H1 (cell line): ENCODE results near the gene COLQ. TPM values are rescaled to one million over a fixed set of nuclear protein-coding genes. Genes with fewer than 3 reads are reported as not detected.

Experiments used
- EZH2 ChIP-seq: fragments of 200-600 bp; sonication (generic); IDR thresholded peaks from 2 replicates; pipeline ENCODE4 v1.7.1; 2012; ENCODE audit warnings: low read depth, mild to moderate bottlenecking, moderate library complexity, low read length, inconsistent platforms; ENCODE audit not compliant: severe bottlenecking
- GTF2F1 ChIP-seq: IDR thresholded peaks from 2 replicates; pipeline ENCODE4 v1.6.1; 2012; ENCODE audit warnings: low read depth, low read length, improper control_type of control experiment, borderline replicate concordance
- HDAC2 ChIP-seq, 2 experiments: fragments of 300-600 bp in 1 of 2; sonication (generic) in 1 of 2; IDR thresholded peaks; 2 replicates each; pipeline ENCODE4 v1.6.1; 2011 to 2012; ENCODE audit warnings: low read depth in 2 of 2, low read length in 2 of 2, mild to moderate bottlenecking in 2 of 2, moderate library complexity in 2 of 2, borderline replicate concordance in 1 of 2, inconsistent platforms in 1 of 2
- SIN3A ChIP-seq, 2 experiments: IDR thresholded peaks in 1 of 2; conservative IDR thresholded peaks in 1 of 2; 2 replicates each; pipeline ENCODE4 v1.6.1; 2011 to 2012; ENCODE audit warnings: low read length in 2 of 2, improper control_type of control experiment in 1 of 2, low read depth in 1 of 2, mild to moderate bottlenecking in 1 of 2
- TAF1 ChIP-seq: IDR thresholded peaks from 2 replicates; pipeline ENCODE4 v1.6.1; 2011; ENCODE audit warnings: mild to moderate bottlenecking, low read depth, low read length
- TBP ChIP-seq: IDR thresholded peaks from 2 replicates; pipeline ENCODE4 v1.6.1; 2011; ENCODE audit warnings: low read depth, low read length, improper control_type of control experiment
- polyA plus RNA-seq, 7 experiments: library from polyadenylated mRNA; depleted of rRNA in 3 of 7; stranded (reverse) in 5 of 7; unstranded in 2 of 7; fragments of >200 nt in 5 of 7; fragments of 200-250 nt in 2 of 7; gene quantifications; 1 replicate in 5 of 7; 2 replicates in 1 of 7; 4 replicates in 1 of 7; pipeline versions ENCODE4 v1.2.1 to v1.2.3, GENCODE V29; 2011 to 2013; ENCODE audit warnings: missing spikeins in 2 of 7, mixed read lengths in 2 of 7
- total RNA-seq: library from RNA; stranded (reverse); fragmentation: NEBNext Ultra II Directional; extraction: Animal tissue kit (Norgen Biotek cat#: 25700); gene quantifications from 2 replicates; pipeline ENCODE4 v1.2.1, GENCODE V29; 2021
- TF ChIP-seq, protein P1 (sequence below): IDR thresholded peaks from 2 replicates; pipeline ENCODE4 v1.6.1; 2012; ENCODE audit warnings: inconsistent platforms
- TF ChIP-seq, protein P2 (sequence below): IDR thresholded peaks from 2 replicates; pipeline ENCODE4 v1.6.1; 2012; ENCODE audit warnings: inconsistent platforms

The COLQ gene
- total and polyA plus RNA-seq, 2 of the 8 experiments (the other 6 are each of a cell fraction or from before 2014, with no cell fraction given) = 1.5 to 1.9 TPM

DNA sequence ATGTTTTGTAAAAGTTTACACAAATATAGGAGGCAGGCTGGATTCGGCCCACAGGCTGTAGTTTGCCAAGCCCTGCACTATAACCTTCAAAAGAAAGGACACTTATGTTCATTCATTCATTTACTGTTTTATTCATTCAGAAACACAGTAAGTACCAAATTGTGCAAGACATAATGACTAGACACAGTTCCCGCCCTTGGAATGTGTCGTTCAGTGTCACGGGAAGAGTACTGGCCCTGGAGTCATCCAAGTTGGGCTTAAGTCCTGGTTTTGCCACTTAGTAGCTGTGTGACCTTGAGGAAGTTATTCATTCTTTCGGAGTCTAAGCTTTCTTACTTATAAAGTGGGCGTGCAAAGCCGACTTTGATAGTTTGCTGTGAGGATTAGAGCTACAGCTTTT lies 22.0 kb downstream of the COLQ start (continued):
- TF ChIP-seq, protein P1, sequence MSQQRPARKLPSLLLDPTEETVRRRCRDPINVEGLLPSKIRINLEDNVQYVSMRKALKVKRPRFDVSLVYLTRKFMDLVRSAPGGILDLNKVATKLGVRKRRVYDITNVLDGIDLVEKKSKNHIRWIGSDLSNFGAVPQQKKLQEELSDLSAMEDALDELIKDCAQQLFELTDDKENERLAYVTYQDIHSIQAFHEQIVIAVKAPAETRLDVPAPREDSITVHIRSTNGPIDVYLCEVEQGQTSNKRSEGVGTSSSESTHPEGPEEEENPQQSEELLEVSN = no peak
- no peak for TF ChIP-seq TBP
- TF ChIP-seq TAF1 = no peak
- TF ChIP-seq GTF2F1 = no peak
- TF ChIP-seq EZH2 = no peak
- TF ChIP-seq, protein P2, sequence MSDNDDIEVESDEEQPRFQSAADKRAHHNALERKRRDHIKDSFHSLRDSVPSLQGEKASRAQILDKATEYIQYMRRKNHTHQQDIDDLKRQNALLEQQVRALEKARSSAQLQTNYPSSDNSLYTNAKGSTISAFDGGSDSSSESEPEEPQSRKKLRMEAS = no peak
- TF ChIP-seq SIN3A (conservative IDR thresholded peaks at IDR 0.05 in 1 of 2, IDR thresholded peaks at IDR 0.05 in 1 of 2; ENCODE audit: low read depth in 1 of 2, low read length in 2 of 2) = no peak
- TF ChIP-seq HDAC2 (IDR thresholded peaks at IDR 0.05; ENCODE audit: borderline replicate concordance in 1 of 2, low read depth in 2 of 2, low read length in 2 of 2) = no peak
